HCT116 (cell line): ENCODE measurements around the gene FGB. TPM values are rescaled to one million over a fixed set of nuclear protein-coding genes. Genes with fewer than 3 reads are reported as not detected.

Experiments used
- ATAC-seq: fragments of 200-7000 bp; cut with Tn5 transposase; 2 replicates; pipeline ENCODE4 v1.9.1; 2020; ENCODE audit warnings: mild to moderate bottlenecking, moderate library complexity
- BruUV-seq: library from RNA; stranded (reverse); fragments of 400-500 nt; replicated peaks from 2 replicates; lab custom pipeline; 2021; lab: Mats Ljungman, UMichigan
- CTCF ChIA-PET: fragments of 300-600 bp; sonication (Branson Sonifier 250); formaldehyde crosslinking; loops from one replicate; lab custom pipeline; 2021; ENCODE audit warnings: antibody characterized with exemption; lab: Charles Lee
- POLR2A ChIA-PET: fragments of 300-600, 350-600 bp; sonication (Branson Sonifier 250); formaldehyde crosslinking; loops from one replicate; lab custom pipeline; 2021; ENCODE audit warnings: antibody characterized with exemption; lab: Charles Lee
- RAD21 ChIA-PET, 2 experiments: fragments of 300-600 bp; sonication (Branson Sonifier 250); formaldehyde crosslinking; loops; one replicate each; lab custom pipeline; 2023; ENCODE audit warnings: low total read pairs in 2 of 2; ENCODE audit not compliant: uncharacterized antibody in 2 of 2, unreplicated experiment in 2 of 2, low non-redundant PET in 1 of 2; lab: Charles Lee
- DNase-seq: peaks from one replicate; pipeline ENCODE4 v3.0.0-alpha.2; 2010; ENCODE audit warnings: low read depth, low spot score
- H2AFZ ChIP-seq: fragments of 200-600 bp; shearing (Covaris generic), sonication (generic); 2 replicates; pipeline ENCODE4 v1.6.1; 2017; ENCODE audit warnings: low read depth, mixed run types, mixed read lengths, antibody characterized with exemption, low read length; ENCODE audit not compliant: poor library complexity, severe bottlenecking
- H3K27ac ChIP-seq: 2 replicates; pipeline ENCODE4 v1.5.1; 2012; ENCODE audit warnings: low read depth, low read length
- H3K27me3 ChIP-seq: fragments of 200-600 bp; sonication (generic); 2 replicates; pipeline ENCODE4 v1.6.1; 2016; ENCODE audit warnings: mixed run types, low read length, mixed read lengths; ENCODE audit not compliant: insufficient read depth
- H3K36me3 ChIP-seq, 2 experiments: fragments of 200-500 bp in 1 of 2; fragments of 200-600 bp in 1 of 2; sonication (Bioruptor generic) in 1 of 2; sonication (generic) in 1 of 2; 2 replicates each; pipeline versions ENCODE4 v1.5.1 to v1.6.1; 2014 to 2016; ENCODE audit warnings: low read length in 2 of 2, inconsistent platforms in 1 of 2, mixed read lengths in 1 of 2, mixed run types in 1 of 2; ENCODE audit not compliant: insufficient read depth in 2 of 2, control insufficient read depth in 1 of 2
- H3K4me1 ChIP-seq, 2 experiments: fragments of 200-600 bp in 1 of 2; sonication (generic) in 1 of 2; 2 replicates each; pipeline versions ENCODE4 v1.5.1 to v1.6.1; 2012 to 2017; ENCODE audit warnings: low read length in 2 of 2, inconsistent platforms in 1 of 2, mild to moderate bottlenecking in 1 of 2, mixed read lengths in 1 of 2, mixed run types in 1 of 2, moderate library complexity in 1 of 2; ENCODE audit not compliant: insufficient read depth in 2 of 2, control insufficient read depth in 1 of 2
- H3K4me2 ChIP-seq: fragments of 200-600 bp; sonication (generic); 2 replicates; pipeline ENCODE4 v1.6.1; 2017; ENCODE audit warnings: mixed run types, low read length, mixed read lengths
- H3K4me3 ChIP-seq, 2 experiments: fragments of 200-600 bp in 1 of 2; sonication (generic) in 1 of 2; replicated peaks in 1 of 2; 2 replicates each; pipeline ENCODE4 v1.5.1; 2011 to 2016; ENCODE audit warnings: low read length in 2 of 2, control low read depth in 1 of 2, low read depth in 1 of 2, mild to moderate bottlenecking in 1 of 2, mixed read lengths in 1 of 2, mixed run types in 1 of 2
- H3K79me2 ChIP-seq: fragments of 200-600 bp; sonication (generic); 2 replicates; pipeline ENCODE4 v1.6.1; 2017; ENCODE audit warnings: mild to moderate bottlenecking, mixed run types, low read length, moderate library complexity, mixed read lengths; ENCODE audit not compliant: insufficient read depth
- H3K9ac ChIP-seq: fragments of 200-600 bp; sonication (generic); 2 replicates; pipeline ENCODE4 v1.6.1; 2016; ENCODE audit warnings: low read length, mixed read lengths
- H3K9me2 ChIP-seq: fragments of 200-600 bp; sonication (generic), shearing (Covaris generic); 2 replicates; pipeline ENCODE4 v1.6.1; 2017; ENCODE audit warnings: mixed run types, mild to moderate bottlenecking, moderate library complexity; ENCODE audit not compliant: insufficient read depth
- H3K9me3 ChIP-seq, 2 experiments: fragments of 200-500 bp in 1 of 2; fragments of 200-600 bp in 1 of 2; sonication (Bioruptor generic) in 1 of 2; sonication (generic) in 1 of 2; 2 replicates each; pipeline ENCODE4 v1.6.1; 2014 to 2017; ENCODE audit warnings: low read length in 2 of 2, mixed read lengths in 2 of 2, inconsistent platforms in 1 of 2, low read depth in 1 of 2, mild to moderate bottlenecking in 1 of 2, mixed run types in 1 of 2, moderate library complexity in 1 of 2; ENCODE audit not compliant: control insufficient read depth in 1 of 2, insufficient read depth in 1 of 2
- H4K20me1 ChIP-seq: fragments of 200-600 bp; sonication (generic), shearing (Covaris generic); 2 replicates; pipeline ENCODE4 v1.6.1; 2017; ENCODE audit warnings: mixed run types, mild to moderate bottlenecking, moderate library complexity; ENCODE audit not compliant: insufficient read depth
- CBX3 ChIP-seq: IDR thresholded peaks from 2 replicates; pipeline ENCODE4 v1.6.1; 2012; ENCODE audit warnings: low read depth
- CEBPB ChIP-seq: IDR thresholded peaks from 2 replicates; pipeline ENCODE4 v1.6.1; 2012; ENCODE audit warnings: low read depth
- ELF1 ChIP-seq: IDR thresholded peaks from 2 replicates; pipeline ENCODE4 v1.6.1; 2012; ENCODE audit warnings: low read depth, borderline replicate concordance
- FOSL1 ChIP-seq: IDR thresholded peaks from 2 replicates; pipeline ENCODE4 v1.6.1; 2012; ENCODE audit warnings: low read depth
- SIN3A ChIP-seq: IDR thresholded peaks from 2 replicates; pipeline ENCODE4 v1.6.1; 2012; ENCODE audit warnings: low read depth
- SRF ChIP-seq: IDR thresholded peaks from 2 replicates; pipeline ENCODE4 v1.6.1; 2012; ENCODE audit warnings: low read depth
- YY1 ChIP-seq: IDR thresholded peaks from 2 replicates; pipeline ENCODE4 v1.6.1; 2011; ENCODE audit warnings: low read length, low read depth, moderate library complexity, mild to moderate bottlenecking; ENCODE audit not compliant: insufficient replicate concordance; ENCODE audit errors: extremely low read depth
- intact Hi-C: fragments of 100-400 bp; cut with micrococcal nuclease; formaldehyde crosslinking; loops from 2 replicates; pipeline ENCODE4 v1.10.0; 2022
- total RNA-seq: library from RNA; stranded (reverse); gene quantifications from one replicate; pipeline ENCODE4 v1.2.1, GENCODE V29; 2021; ENCODE audit not compliant: unreplicated experiment
- TF ChIP-seq, protein P1 (sequence below): IDR thresholded peaks from 2 replicates; pipeline ENCODE4 v1.6.1; 2012; ENCODE audit warnings: low read depth

The FGB gene
- total RNA-seq, 1 experiment from 2014 or later: 2.0 TPM

DNA sequence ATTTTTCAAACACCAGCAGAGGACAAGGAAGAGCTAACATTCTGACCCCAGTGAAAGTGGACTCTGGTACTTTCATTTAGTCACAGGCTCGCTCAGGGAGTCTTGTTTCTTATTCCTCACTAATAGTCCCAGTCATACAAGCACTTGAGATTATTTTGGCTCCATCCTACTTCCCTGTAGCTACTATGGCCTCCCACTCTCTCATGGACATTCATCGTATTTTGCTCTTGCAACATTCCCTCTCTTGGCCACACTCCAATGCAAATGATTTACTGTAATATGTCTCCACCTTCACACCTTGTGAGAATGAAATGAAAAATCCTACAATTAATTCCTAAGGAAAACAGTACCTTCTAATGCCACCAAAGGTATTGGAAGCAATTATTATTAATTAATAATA, 33.9 kb upstream of the FGB start:
- H3K9me2 ChIP-seq: no peaks in the 10 kb centered on the region
- H3K9me3 ChIP-seq: no peaks in the 10 kb centered on the region
- H3K4me1 ChIP-seq: 0 out of 4 replicates have a peak, but pooled peaks cover 0 to 3% of the 10 kb centered on the region in 2 experiments
- H3K27ac ChIP-seq: no peak overlapping the region
- H3K79me2 ChIP-seq: no peaks in the 10 kb centered on the region
- no peak for DNase-seq
- no peak overlapping the region for H3K4me3 ChIP-seq
- intact Hi-C loops: no loop called here
- no peaks in the 10 kb centered on the region for H3K27me3 ChIP-seq
- ChIA-PET RAD21 (interaction anchor here in 1 of 2 experiments (1.0 kb wide), 1 partner anchor 9 kb away, joined by 4 read pairs; no protein-coding TSS in a partner anchor), POLR2A (no interaction called here), CTCF (no interaction called here)
- H3K9ac ChIP-seq: no peak overlapping the region
- H2AFZ ChIP-seq: no peak overlapping the region
- no TSS peak for BruUV-seq
- ATAC-seq: no peak
- no peaks in the 10 kb centered on the region for H3K36me3 ChIP-seq
- H3K4me2 ChIP-seq: no peak overlapping the region
- H4K20me1 ChIP-seq: no peaks in the 10 kb centered on the region
- TF ChIP-seq CEBPB (no peak), CBX3 (no peak), ELF1 (no peak), SIN3A (no peak), FOSL1 (no peak), SRF (no peak), YY1 (no peak)
- TF ChIP-seq, protein P1, sequence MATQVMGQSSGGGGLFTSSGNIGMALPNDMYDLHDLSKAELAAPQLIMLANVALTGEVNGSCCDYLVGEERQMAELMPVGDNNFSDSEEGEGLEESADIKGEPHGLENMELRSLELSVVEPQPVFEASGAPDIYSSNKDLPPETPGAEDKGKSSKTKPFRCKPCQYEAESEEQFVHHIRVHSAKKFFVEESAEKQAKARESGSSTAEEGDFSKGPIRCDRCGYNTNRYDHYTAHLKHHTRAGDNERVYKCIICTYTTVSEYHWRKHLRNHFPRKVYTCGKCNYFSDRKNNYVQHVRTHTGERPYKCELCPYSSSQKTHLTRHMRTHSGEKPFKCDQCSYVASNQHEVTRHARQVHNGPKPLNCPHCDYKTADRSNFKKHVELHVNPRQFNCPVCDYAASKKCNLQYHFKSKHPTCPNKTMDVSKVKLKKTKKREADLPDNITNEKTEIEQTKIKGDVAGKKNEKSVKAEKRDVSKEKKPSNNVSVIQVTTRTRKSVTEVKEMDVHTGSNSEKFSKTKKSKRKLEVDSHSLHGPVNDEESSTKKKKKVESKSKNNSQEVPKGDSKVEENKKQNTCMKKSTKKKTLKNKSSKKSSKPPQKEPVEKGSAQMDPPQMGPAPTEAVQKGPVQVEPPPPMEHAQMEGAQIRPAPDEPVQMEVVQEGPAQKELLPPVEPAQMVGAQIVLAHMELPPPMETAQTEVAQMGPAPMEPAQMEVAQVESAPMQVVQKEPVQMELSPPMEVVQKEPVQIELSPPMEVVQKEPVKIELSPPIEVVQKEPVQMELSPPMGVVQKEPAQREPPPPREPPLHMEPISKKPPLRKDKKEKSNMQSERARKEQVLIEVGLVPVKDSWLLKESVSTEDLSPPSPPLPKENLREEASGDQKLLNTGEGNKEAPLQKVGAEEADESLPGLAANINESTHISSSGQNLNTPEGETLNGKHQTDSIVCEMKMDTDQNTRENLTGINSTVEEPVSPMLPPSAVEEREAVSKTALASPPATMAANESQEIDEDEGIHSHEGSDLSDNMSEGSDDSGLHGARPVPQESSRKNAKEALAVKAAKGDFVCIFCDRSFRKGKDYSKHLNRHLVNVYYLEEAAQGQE: no peak
